Measurements from ENCODE around the gene PDGFD. TPM values are rescaled to one million over a fixed set of nuclear protein-coding genes. Genes with fewer than 3 reads are reported as not detected.

Gene PDGFD
- polyA plus RNA-seq, 1 donor (not counting 4 experiments of a cell fraction or from before 2014, with no cell fraction given), result 0.28 TPM

DNA sequence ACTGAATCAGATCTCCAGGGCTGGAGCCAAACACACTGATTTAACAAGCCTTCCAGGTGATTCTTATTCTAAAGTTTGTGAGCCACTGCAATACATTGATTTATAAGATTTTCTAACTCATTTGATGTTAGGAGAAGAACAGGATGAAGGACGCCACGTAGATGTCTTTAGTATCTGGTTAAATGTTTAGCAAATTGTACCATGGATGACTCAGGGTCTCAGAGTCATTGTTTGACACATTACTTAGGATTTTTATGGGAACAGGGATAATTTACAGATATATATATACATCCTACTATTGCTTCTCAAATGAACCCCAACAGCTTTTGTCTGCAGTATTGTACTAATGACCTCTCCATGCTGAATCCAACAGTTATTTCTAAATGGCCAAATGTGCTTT lies 270.6 kb downstream of the PDGFD start:
- H3K9me1 ChIP-seq (ENCODE audit: control insufficient read depth, extremely low read depth, insufficient read depth, low read length), result no peaks in the 10 kb centered on the region
- no peak overlapping the region for H3K27ac ChIP-seq (ENCODE audit: control insufficient read depth, insufficient read depth, low read length)
- H3K9me3 ChIP-seq (ENCODE audit: control insufficient read depth, low read depth, low read length), result peaks cover 2% of the 10 kb centered on the region
- dilution Hi-C loops (cut with MboI; ENCODE audit: extremely low pct_ligation_motif_present, low sequenced_read_pairs), result no loop called here
- no peaks in the 10 kb centered on the region for H3K27me3 ChIP-seq (ENCODE audit: control insufficient read depth, extremely low read depth, insufficient read depth, low read length)
- H3K4me1 ChIP-seq (ENCODE audit: control insufficient read depth, extremely low read depth, insufficient read depth, low read length), result no peaks in the 10 kb centered on the region
- H3K36me3 ChIP-seq (ENCODE audit: control insufficient read depth in 2 of 2, extremely low read depth in 1 of 2, insufficient read depth in 2 of 2, low read length in 2 of 2), result no peaks in the 10 kb centered on the region
- no peak for DNase-seq (ENCODE audit: low read depth, low spot score)
- H2AFZ ChIP-seq (ENCODE audit: control insufficient read depth, low read length), result no peak overlapping the region
- no peaks in the 10 kb centered on the region for H4K20me1 ChIP-seq (ENCODE audit: control insufficient read depth, extremely low read depth, insufficient read depth, low read length)
- H3K79me2 ChIP-seq (ENCODE audit: control insufficient read depth, insufficient read depth, low read length), result no peaks in the 10 kb centered on the region
- no peak overlapping the region for H3K4me2 ChIP-seq (ENCODE audit: control insufficient read depth, extremely low read depth, insufficient read depth, low read depth, low read length)
- TF ChIP-seq EZH2 (IDR thresholded peaks at IDR 0.05; ENCODE audit: low read length), result no peak
- TF ChIP-seq, protein P1, sequence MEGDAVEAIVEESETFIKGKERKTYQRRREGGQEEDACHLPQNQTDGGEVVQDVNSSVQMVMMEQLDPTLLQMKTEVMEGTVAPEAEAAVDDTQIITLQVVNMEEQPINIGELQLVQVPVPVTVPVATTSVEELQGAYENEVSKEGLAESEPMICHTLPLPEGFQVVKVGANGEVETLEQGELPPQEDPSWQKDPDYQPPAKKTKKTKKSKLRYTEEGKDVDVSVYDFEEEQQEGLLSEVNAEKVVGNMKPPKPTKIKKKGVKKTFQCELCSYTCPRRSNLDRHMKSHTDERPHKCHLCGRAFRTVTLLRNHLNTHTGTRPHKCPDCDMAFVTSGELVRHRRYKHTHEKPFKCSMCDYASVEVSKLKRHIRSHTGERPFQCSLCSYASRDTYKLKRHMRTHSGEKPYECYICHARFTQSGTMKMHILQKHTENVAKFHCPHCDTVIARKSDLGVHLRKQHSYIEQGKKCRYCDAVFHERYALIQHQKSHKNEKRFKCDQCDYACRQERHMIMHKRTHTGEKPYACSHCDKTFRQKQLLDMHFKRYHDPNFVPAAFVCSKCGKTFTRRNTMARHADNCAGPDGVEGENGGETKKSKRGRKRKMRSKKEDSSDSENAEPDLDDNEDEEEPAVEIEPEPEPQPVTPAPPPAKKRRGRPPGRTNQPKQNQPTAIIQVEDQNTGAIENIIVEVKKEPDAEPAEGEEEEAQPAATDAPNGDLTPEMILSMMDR (optimal IDR thresholded peaks at IDR 0.05 in 1 of 3, IDR thresholded peaks at IDR 0.05 in 1 of 3, conservative IDR thresholded peaks at IDR 0.05 in 1 of 3; ENCODE audit: extremely low read depth in 1 of 3, insufficient read depth in 2 of 3, low read length in 3 of 3), result no peak
- no peak for FAIRE-seq
- H3K4me3 ChIP-seq (ENCODE audit: control insufficient read depth in 2 of 3, extremely low read depth in 1 of 3, insufficient read depth in 2 of 3, low read depth in 1 of 3, low read length in 3 of 3), result no peak overlapping the region
- H3K9ac ChIP-seq (ENCODE audit: control insufficient read depth, extremely low read depth, insufficient read depth, low read length), result no peak overlapping the region

DNA sequence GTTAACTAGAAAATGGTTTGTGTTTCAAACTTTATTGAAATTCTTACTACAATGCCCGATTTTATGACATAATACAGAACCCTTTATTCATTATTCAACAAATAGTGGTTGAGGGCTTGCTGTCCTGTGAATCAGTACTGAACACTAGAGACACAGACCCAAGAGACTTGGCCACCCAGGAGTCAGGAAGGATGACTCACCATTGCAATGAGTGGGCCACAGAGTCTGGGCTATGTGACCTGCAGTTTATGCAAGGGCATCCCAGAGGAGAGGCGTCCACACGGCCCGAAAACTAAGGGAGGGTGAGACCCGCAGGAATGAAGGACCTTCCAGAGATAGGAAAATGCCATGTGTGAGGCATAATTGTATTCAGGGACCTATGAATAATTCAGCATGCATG lies 271.3 kb downstream of the PDGFD start:
- FAIRE-seq (no peak), DNase-seq (ENCODE audit: low read depth, low spot score) (no peak)
- H3K9me3 ChIP-seq (ENCODE audit: control insufficient read depth, low read depth, low read length), result peaks cover 2% of the 10 kb centered on the region
- H2AFZ ChIP-seq (ENCODE audit: control insufficient read depth, low read length), result no peak overlapping the region
- no peaks in the 10 kb centered on the region for H3K4me1 ChIP-seq (ENCODE audit: control insufficient read depth, extremely low read depth, insufficient read depth, low read length)
- H3K9ac ChIP-seq (ENCODE audit: control insufficient read depth, extremely low read depth, insufficient read depth, low read length), result no peak overlapping the region
- no peak overlapping the region for H3K27ac ChIP-seq (ENCODE audit: control insufficient read depth, insufficient read depth, low read length)
- H4K20me1 ChIP-seq (ENCODE audit: control insufficient read depth, extremely low read depth, insufficient read depth, low read length), result no peaks in the 10 kb centered on the region
- dilution Hi-C loops (cut with MboI; ENCODE audit: extremely low pct_ligation_motif_present, low sequenced_read_pairs), result no loop called here
- TF ChIP-seq, protein P1 (optimal IDR thresholded peaks at IDR 0.05 in 1 of 3, IDR thresholded peaks at IDR 0.05 in 1 of 3, conservative IDR thresholded peaks at IDR 0.05 in 1 of 3; ENCODE audit: extremely low read depth in 1 of 3, insufficient read depth in 2 of 3, low read length in 3 of 3), result no peak
- no peaks in the 10 kb centered on the region for H3K79me2 ChIP-seq (ENCODE audit: control insufficient read depth, insufficient read depth, low read length)
- no peaks in the 10 kb centered on the region for H3K27me3 ChIP-seq (ENCODE audit: control insufficient read depth, extremely low read depth, insufficient read depth, low read length)
- no peaks in the 10 kb centered on the region for H3K9me1 ChIP-seq (ENCODE audit: control insufficient read depth, extremely low read depth, insufficient read depth, low read length)
- H3K4me3 ChIP-seq (ENCODE audit: control insufficient read depth in 2 of 3, extremely low read depth in 1 of 3, insufficient read depth in 2 of 3, low read depth in 1 of 3, low read length in 3 of 3), result no peak overlapping the region
- H3K4me2 ChIP-seq (ENCODE audit: control insufficient read depth, extremely low read depth, insufficient read depth, low read depth, low read length), result no peak overlapping the region
- no peaks in the 10 kb centered on the region for H3K36me3 ChIP-seq (ENCODE audit: control insufficient read depth in 2 of 2, extremely low read depth in 1 of 2, insufficient read depth in 2 of 2, low read length in 2 of 2)
